ENCODE measurements around the gene SEL1L3.

GRCh38 chr4:25888781-25889180 is 26.0 kb upstream of the SEL1L3 start:
- TF ChIP-seq CTCF (IDR thresholded peaks at IDR 0.05) (no peak), ZFX (IDR thresholded peaks at IDR 0.05; ENCODE audit: borderline replicate concordance) (no peak)
